ELF-1 (cell line): ENCODE results near the gene GINS2.

ENCODE experiments used
- DNase-seq: peaks from one replicate; pipeline ENCODE4 v3.0.0-alpha.2; 2016; ENCODE audit warnings: low read depth, low spot score

GINS2 gene

DNA sequence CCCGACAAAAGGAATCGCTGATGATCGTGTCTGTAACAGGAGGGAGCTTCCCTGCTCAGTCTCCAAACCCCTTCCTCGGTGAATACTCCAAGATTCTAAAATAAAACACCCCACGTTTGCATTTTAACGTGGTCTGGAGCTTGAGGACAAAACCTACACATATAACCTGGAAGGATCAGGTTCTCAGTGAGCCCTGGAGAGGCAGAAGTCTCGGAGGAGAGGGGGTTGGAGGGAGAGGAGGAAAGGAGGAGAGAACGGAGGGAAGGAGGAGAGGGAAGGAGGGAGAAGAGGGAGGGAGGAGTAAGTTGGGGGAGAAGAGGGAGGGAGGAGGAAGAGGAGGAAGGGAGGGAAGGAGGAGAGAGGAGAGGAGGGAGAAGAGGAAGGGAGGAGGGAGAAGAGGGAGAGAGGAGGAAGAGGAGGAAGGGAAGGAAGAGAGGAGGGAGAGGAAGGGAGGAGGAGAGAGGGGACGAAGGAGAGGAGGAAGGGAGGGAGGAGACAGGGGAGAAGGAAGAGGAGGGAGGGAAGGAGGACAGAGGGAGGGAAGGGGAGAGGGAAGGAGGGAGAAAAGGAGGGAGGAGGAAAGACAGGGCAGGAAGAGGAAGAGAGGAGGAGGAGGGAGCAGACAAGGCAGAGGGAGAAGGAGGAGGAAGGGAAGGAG lies 27.4 kb upstream of the GINS2 start:
- no peak for DNase-seq

DNA sequence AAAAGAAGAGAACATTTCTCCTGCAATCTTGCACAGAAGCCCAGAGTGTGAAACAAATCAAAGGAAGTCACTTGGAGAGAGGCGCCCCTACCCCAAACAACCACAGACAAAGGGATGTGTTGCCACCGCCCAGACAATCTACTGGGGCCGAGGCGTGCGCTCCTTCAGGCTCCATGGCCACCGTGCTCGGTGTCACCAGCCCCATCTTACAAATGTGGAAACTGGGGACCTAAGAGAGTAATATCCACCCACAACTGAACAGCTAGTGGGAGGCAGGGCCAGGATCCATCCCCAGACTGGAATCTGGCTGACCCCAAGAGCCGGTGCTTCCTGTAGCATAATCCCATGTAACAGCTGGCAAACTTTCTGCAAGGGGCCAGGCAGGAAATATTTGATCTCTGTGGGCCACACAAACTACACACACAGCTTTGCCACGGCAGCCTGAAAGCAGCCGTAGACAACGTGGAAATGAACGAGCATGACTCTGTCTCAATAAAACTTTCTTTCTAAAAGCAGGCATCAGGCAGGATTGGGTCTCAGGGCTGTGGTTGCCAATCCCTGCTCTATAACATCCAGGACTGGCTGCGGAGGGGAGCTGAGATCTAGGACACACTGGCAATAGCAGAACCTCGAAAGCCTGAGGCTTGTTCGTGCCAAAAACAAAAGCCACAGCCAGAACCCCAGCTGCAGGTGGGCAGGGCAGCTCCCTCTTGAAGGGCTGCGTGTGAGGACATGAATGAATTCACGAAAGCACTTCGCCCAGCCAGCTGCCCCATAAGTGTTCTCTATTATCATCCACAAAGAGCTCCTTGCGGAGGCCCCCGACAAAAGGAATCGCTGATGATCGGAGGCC lies 26.6 kb upstream of the GINS2 start:
- no peak for DNase-seq

GRCh38 chr16:85712801-85713200 lies 24.0 kb upstream of the GINS2 start:
- DNase-seq = peak; percentile 85

- DNase-seq = no peak
Measured at GRCh38 chr16:85711982-85712587, 23.3 kb upstream of the GINS2 start.

- DNase-seq = no peak
Measured at GRCh38 chr16:85710732-85711131, 22.0 kb upstream of the GINS2 start.

- DNase-seq = peak; percentile 71
Measured at GRCh38 chr16:85709766-85710585, 21.2 kb upstream of the GINS2 start.

DNA sequence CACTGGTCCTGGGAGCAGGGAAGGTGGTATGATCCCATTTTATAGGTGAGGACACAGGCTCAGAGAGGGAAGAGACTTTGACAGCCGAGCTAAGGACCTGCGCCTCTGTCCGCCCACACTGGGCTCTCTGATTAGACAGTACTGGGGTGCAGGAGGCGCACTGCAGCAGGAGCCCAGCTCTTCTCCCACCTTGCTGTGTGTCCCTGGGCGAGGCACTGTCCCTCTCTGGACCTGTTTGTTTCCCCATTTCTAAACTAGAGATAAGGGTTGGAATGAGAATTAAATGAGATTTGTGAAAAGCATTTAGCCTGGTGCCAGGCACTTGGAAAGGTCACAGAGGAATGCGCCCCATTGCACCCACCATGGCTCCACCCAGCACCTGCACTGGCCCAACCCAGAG lies 19.6 kb upstream of the GINS2 start:
- no peak for DNase-seq

DNA sequence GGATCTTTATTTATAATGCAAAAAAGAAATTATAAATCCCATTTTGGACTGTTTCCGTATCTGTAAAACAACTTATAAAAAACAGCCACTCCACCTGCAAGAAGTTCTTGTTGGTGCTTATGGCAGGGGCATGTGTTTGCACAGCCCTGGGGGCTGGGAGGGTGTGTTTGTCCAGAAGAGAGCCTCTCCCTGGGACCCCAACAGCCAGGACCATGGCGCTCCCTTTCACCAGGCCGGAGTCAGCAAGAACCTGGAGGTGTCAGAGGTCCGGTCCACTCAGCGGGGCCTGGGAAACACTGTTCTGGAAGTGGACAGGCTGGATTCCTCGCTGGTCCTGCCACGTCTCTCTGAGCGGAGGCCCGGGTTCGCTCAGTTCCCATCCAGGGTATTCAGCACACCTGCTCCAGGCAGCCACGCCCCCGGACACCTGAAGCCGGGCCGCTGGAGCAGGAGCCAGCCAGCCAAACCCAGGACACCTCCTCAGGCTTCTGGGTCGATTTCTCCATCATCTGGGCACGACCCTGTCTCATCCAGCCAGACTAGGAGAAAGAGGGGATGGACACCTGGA lies 18.9 kb upstream of the GINS2 start:
- no peak for DNase-seq

DNA sequence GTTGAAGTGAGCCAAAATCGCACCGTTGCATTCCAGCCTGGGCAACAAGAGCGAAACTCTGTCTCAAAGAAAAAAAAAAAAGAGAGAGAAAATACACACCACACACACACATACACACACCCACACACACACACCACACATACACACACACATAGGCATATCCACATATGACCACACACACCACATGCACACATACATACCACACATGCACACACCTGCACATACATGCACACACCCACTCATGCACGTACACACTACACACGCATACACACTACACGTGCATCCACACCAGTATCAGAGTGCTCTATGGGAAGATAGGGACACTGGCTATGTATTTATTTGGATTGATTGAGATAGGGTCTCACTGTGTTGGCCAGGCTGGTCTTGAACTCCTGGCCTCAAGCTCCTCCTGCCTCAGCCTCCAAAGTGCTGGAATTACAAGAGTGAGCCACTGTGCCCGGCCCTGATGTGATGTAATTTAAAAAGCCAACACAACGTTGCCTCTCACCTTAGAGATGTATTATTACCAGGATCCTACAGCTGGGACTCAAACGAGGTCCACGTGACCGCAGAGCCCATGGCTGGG lies 17.8 kb upstream of the GINS2 start:
- no peak for DNase-seq

GRCh38 chr16:85704900-85705846 lies 16.4 kb upstream of the GINS2 start:
- peak; percentile 73 for DNase-seq

GRCh38 chr16:85704011-85704410 lies 15.3 kb upstream of the GINS2 start:
- no peak for DNase-seq

- no peak for DNase-seq
Measured at GRCh38 chr16:85699628-85700027, 10.9 kb upstream of the GINS2 start.

DNA sequence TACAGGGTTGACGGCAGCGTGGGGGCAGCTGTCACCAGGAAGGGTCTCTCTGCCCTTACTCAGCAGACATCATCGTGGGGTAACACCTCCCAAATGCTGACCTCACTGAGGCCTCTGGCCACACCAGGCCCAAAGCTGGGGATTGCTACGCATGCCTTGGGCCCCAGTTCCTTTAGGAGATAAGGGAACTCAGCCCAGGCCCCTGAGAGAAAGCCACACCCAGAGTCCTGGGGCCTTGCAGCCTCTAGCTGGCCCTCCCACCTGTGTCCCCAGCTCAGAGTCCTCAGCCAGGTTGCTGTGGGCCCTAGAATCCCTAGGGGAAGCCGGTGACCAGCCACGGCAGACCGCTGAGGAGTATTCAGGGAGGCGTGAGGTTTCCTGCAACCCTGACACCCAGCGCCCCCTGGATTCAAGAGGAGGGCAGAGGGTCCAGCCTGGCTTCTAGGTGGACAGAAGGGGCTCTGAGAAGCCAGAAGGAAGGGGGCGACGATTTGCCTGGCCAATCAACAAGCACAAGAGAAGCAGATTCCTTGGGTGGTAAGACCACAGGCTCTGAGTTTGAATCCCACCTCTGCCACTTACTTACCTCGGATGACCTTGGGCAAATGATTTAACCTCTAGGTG lies 10.3 kb upstream of the GINS2 start:
- peak; percentile 32 for DNase-seq

GRCh38 chr16:85698459-85698891 lies 9.7 kb upstream of the GINS2 start:
- DNase-seq = no peak

DNA sequence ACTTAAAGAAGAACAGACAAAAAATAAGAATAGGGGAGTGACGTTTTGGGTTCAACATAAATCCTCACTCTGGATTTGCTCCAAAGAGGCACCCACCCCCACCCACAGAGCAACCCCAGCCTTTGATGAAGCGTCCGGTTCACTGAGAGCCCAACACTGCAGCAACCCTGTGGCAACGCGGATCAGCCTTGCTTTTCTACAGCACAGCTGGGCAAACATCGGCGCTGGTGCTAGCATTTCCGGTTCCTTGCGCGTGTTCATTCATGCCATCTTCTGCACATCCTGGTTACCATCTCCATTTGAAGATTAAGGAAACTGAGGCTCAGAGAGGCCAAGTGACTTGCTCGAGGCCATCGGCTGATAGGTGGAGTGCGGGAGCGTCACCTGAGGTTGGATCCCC lies 8.7 kb upstream of the GINS2 start:
- no peak for DNase-seq

DNA sequence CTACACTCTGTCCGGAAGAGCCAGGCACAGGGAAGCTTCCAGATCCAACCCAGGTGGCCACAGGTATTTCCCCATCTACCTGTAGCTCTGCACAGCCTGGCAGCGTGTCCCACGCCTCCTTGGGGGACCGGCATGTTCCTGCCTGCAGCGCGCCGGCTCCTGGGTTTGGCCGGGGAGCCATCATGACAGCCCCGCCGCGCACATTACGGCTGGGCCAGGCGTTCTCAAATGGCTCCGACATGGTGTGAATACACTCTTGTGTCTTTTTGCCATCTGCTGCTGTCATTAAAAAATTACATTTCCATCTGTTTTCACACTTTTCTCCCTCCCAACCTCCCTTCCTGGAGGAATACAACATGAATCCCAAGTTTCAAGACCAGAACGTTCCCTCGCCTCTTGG lies 8.0 kb upstream of the GINS2 start:
- DNase-seq = no peak

- no peak for DNase-seq
Measured at GRCh38 chr16:85695196-85696128, 6.7 kb upstream of the GINS2 start.

- no peak for DNase-seq
Measured at GRCh38 chr16:85690469-85691064, 1.8 kb upstream of the GINS2 start.
